Right lobe of liver (tissue), 6 donors: ENCODE results near the gene KANSL1. TPM values are rescaled to one million over a fixed set of nuclear protein-coding genes. Genes with fewer than 3 reads are reported as not detected.

Experiments used
- ATAC-seq, 4 donors: fragments of 200-7000 bp; cut with Tn5 transposase; one replicate each; pipeline ENCODE4 v1.9.1; 2020; ENCODE audit warnings: mild to moderate bottlenecking in 4 of 4, moderate library complexity in 4 of 4
- DNase-seq, 3 donors: peaks; one replicate each; pipeline ENCODE4 v3.0.0-alpha.2; 2020
- H3K27ac ChIP-seq, 3 donors: fragments of 200-600 bp; one replicate each; pipeline ENCODE4 v1.8.0; 2022
- H3K27me3 ChIP-seq, 2 donors: fragments of 200-600 bp; one replicate each; pipeline ENCODE4 v1.8.0; 2022
- H3K36me3 ChIP-seq, 4 donors: fragments of 200-600 bp; sonication (generic) in 1 of 4; one replicate each; pipeline versions ENCODE4 v1.5.1 to v1.8.0; 2017 to 2022; ENCODE audit warnings: control low read depth in 1 of 4
- H3K4me1 ChIP-seq, 4 donors: fragments of 200-600 bp; sonication (generic) in 1 of 4; one replicate each; pipeline versions ENCODE4 v1.5.1 to v1.8.0; 2017 to 2022; ENCODE audit warnings: control low read depth in 1 of 4
- H3K4me3 ChIP-seq, 3 donors: fragments of 200-600 bp; one replicate each; pipeline ENCODE4 v1.8.0; 2022
- H3K9me3 ChIP-seq, 4 donors: fragments of 200-600 bp; sonication (generic) in 1 of 4; one replicate each; pipeline versions ENCODE4 v1.5.1 to v1.8.0; 2017 to 2022; ENCODE audit warnings: control low read depth in 1 of 4
- POLR2A ChIP-seq: fragments of 450-650 bp; IDR thresholded peaks from one replicate; pipeline ENCODE4 v1.6.1; 2017; ENCODE audit warnings: antibody characterized with exemption, mild to moderate bottlenecking
- WGBS: methylation state at CpG from one replicate; pipeline ENCODE4 v1.1.6; 2018; ENCODE audit warnings: low coverage, low lambda C conversion rate; ENCODE audit not compliant: insufficient coverage; ENCODE audit errors: missing lambda C conversion rate; 5-methylcytosine and 5-hydroxymethylcytosine counted together
- intact Hi-C, 2 donors: fragments of 100-400 bp; cut with DNase I; formaldehyde crosslinking; loops; one replicate each; pipeline versions ENCODE4 v1.11.2 to v1.14.1; 2022
- total RNA-seq, 6 experiments: library from RNA; depleted of rRNA in 2 of 6; stranded (reverse); fragments of >200 nt in 2 of 6; fragmentation: NEBNext Ultra II Directional in 3 of 6; extraction: Animal tissue kit (Norgen Biotek cat#: 25700) in 3 of 6; gene quantifications; one replicate each; pipeline versions ENCODE4 v1.1.0 to v1.2.4, GENCODE V29; 2016 to 2023
- TF ChIP-seq, protein P1 (sequence below), 4 donors: fragments of 200-600 bp in 3 of 4; fragments of 450-650 bp in 1 of 4; IDR thresholded peaks; one replicate each; pipeline versions ENCODE4 v1.5.1 to v1.8.0; 2016 to 2022; ENCODE audit warnings: antibody characterized with exemption in 4 of 4, mild to moderate bottlenecking in 2 of 4
- donor health status: DM: no; HTN: yes; CAD: no.
- donor health status: DM: no; HTN: no; CAD: no.
- donor health status: DM: no; HTN: no; CAD: no.
- donor health status: DM: no; HTN: yes; CAD: no.
- donor health status: DM: no; HTN: yes; CAD: no.

KANSL1 gene
- total RNA-seq, 6 experiments from 2014 or later, result 23.1 to 29.5 (median 25.9) TPM

DNA sequence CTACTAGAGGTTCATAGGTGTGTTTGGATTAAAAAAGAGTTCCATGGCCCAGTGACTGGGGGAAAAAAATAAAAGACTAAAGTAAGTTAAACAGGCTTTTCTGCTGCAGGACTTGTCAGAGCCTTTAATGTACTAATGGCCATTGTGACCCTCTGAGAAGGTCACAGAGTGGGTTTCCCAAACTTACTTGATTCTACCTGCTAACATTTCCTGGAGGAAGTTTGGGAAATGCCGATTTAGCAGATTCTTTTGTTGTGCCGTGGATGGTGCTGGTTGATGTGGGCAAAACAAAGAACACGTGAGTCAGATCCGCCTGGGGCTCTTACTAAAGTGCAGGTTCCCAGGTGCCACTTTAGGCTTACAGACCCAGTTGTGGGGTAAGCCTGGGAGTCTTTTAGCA, 207.8 kb downstream of the KANSL1 start:
- no peak for TF ChIP-seq POLR2A
- TF ChIP-seq, protein P1, sequence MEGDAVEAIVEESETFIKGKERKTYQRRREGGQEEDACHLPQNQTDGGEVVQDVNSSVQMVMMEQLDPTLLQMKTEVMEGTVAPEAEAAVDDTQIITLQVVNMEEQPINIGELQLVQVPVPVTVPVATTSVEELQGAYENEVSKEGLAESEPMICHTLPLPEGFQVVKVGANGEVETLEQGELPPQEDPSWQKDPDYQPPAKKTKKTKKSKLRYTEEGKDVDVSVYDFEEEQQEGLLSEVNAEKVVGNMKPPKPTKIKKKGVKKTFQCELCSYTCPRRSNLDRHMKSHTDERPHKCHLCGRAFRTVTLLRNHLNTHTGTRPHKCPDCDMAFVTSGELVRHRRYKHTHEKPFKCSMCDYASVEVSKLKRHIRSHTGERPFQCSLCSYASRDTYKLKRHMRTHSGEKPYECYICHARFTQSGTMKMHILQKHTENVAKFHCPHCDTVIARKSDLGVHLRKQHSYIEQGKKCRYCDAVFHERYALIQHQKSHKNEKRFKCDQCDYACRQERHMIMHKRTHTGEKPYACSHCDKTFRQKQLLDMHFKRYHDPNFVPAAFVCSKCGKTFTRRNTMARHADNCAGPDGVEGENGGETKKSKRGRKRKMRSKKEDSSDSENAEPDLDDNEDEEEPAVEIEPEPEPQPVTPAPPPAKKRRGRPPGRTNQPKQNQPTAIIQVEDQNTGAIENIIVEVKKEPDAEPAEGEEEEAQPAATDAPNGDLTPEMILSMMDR (IDR thresholded peaks at IDR 0.05), result no peak
- Histone ChIP-seq H3K4me1 (no peaks in the 10 kb centered on the region), H3K36me3 (no peaks in the 10 kb centered on the region), H3K27me3 (no peaks in the 10 kb centered on the region), H3K27ac (no peak overlapping the region), H3K4me3 (no peak overlapping the region), H3K9me3 (no peaks in the 10 kb centered on the region)
- no peak for DNase-seq
- ATAC-seq, result no peak
- no CpG with 5 or more reads among the region's 4 CpGs for WGBS
- intact Hi-C loops, result no loop called here

DNA sequence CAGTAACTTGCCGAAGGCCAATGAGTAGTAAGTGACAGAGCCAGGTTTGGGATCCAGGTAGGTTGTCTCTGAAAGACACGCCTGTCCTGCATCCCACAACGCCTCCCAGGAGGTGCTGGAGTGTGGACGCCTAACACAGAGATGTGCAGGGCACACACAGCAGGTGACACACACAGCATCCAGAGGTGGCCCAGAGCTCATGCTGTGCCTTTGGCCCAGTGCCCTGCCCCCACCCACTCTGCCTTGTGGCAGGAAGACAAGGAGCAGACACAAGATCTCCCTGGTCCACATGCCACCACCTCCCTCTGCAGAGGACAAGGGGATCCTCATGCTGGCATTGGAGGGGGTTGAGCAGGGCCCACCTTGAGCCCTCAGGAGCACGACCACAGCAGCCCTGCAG, 208.9 kb downstream of the KANSL1 start:
- TF ChIP-seq, protein P1 (IDR thresholded peaks at IDR 0.05), result no peak
- no peak for TF ChIP-seq POLR2A
- Histone ChIP-seq H3K9me3 (no peaks in the 10 kb centered on the region), H3K4me3 (no peak overlapping the region), H3K4me1 (no peaks in the 10 kb centered on the region), H3K27me3 (no peaks in the 10 kb centered on the region), H3K27ac (no peak overlapping the region), H3K36me3 (no peaks in the 10 kb centered on the region)
- no peak for DNase-seq
- 100% methylated on average over 3 of the region's 5 CpGs for WGBS
- ATAC-seq, result no peak
- intact Hi-C loops, result no loop called here

DNA sequence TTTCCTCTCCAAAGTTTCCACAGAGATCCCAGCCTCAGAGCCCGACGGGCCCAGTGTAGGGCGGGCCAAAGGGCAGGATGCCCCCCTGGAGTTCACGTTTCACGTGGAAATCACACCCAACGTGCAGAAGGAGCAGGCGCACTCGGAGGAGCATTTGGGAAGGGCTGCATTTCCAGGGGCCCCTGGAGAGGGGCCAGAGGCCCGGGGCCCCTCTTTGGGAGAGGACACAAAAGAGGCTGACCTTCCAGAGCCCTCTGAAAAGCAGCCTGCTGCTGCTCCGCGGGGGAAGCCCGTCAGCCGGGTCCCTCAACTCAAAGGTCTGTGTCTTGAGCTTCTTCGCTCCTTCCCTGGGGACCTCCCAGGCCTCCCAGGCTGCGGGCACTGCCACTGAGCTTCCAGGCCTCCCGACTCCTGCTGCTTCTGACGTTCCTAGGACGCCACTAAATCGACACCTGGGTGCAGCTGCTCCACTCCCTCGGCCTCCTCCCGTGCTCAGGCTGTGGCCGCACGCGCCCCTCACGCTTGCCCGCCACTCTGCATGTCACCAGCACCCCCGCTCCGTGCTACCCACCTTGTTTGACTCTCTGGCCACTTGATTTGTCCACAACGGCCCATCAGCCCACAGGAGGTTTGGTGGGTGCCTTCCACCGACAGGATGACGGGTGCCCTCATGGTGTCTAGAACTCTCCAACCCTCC, 209.5 kb downstream of the KANSL1 start:
- H3K27ac ChIP-seq, result no peak overlapping the region
- ATAC-seq (no peak), DNase-seq (no peak)
- H3K9me3 ChIP-seq, result no peaks in the 10 kb centered on the region
- intact Hi-C loops, result no loop called here
- TF ChIP-seq, protein P1 (IDR thresholded peaks at IDR 0.05), result no peak
- no peak for TF ChIP-seq POLR2A
- H3K4me1 ChIP-seq, result no peaks in the 10 kb centered on the region
- H3K4me3 ChIP-seq, result no peak overlapping the region
- WGBS, result 62% methylated on average over 7 of the region's 31 CpGs
- H3K27me3 ChIP-seq, result no peaks in the 10 kb centered on the region
- H3K36me3 ChIP-seq, result no peaks in the 10 kb centered on the region

DNA sequence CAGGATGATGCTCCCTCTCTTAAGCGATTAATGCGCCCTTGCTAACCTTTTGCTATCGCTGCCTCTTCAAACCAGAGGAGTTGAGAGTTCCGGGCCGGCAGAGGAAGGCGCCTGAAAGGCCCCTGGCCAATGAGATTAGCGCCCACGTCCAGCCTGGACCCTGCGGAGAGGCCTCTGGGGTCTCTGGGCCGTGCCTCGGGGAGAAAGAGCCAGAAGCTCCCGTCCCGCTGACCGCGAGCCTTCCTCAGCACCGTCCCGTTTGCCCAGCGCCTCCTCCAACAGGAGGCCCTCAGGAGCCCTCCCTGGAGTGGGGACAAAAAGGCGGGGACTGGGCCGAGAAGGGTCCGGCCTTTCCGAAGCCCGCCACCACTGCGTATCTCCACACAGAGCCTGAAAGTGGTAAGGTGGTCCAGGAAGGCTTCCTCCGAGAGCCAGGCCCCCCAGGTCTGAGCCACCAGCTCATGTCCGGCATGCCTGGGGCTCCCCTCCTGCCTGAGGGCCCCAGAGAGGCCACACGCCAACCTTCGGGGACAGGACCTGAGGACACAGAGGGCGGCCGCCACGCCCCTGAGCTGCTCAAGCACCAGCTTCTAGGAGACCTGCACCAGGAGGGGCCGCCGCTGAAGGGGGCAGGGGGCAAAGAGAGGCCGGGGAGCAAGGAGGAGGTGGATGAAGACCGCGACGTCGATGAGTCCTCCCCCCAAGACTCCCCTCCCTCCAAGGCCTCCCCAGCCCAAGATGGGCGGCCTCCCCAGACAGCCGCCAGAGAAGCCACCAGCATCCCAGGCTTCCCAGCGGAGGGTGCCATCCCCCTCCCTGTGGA, 210.2 kb downstream of the KANSL1 start:
- H3K36me3 ChIP-seq, result no peaks in the 10 kb centered on the region
- ATAC-seq, result peak in 1 of 4 donors; percentile 24
- TF ChIP-seq, protein P1 (IDR thresholded peaks at IDR 0.05), result no peak
- no peak for TF ChIP-seq POLR2A
- intact Hi-C loops, result no loop called here
- no peak for DNase-seq
- no peaks in the 10 kb centered on the region for H3K27me3 ChIP-seq
- no peak overlapping the region for H3K27ac ChIP-seq
- WGBS, result 89% methylated on average over 7 of the region's 41 CpGs
- no peak overlapping the region for H3K4me3 ChIP-seq
- H3K4me1 ChIP-seq, result no peaks in the 10 kb centered on the region
- no peaks in the 10 kb centered on the region for H3K9me3 ChIP-seq
